GM19395 (cell line): ENCODE data around the gene RBP2.
"Not testable (repeated sequence)": the region's sequence is repeated elsewhere in the genome, so short reads cannot be mapped to it uniquely, and the experiment has no call there.

Experiments
- ATAC-seq: cut with Tn5 transposase; IDR thresholded peaks from one replicate; pipeline ENCODE4 v1.9.1; 2021; ENCODE audit warnings: mild to moderate bottlenecking, moderate library complexity; ENCODE audit not compliant: unreplicated experiment

The RBP2 gene

GRCh38 chr3:139444446-139444845, 31.9 kb downstream of the RBP2 start:
- no peak for ATAC-seq

- no peak for ATAC-seq
These were observed 33.1 kb downstream of the RBP2 start for GRCh38 chr3:139443186-139443585.

- ATAC-seq = no peak
These were observed 34.7 kb downstream of the RBP2 start for GRCh38 chr3:139441656-139442055.

GRCh38 chr3:139440639-139441556, 35.4 kb downstream of the RBP2 start:
- ATAC-seq = no peak

- ATAC-seq = no peak
These were observed 37.0 kb downstream of the RBP2 start for GRCh38 chr3:139439278-139439677.

GRCh38 chr3:139434764-139435307, 41.5 kb downstream of the RBP2 start:
- no peak for ATAC-seq

GRCh38 chr3:139434228-139434627, 42.1 kb downstream of the RBP2 start:
- no peak for ATAC-seq

GRCh38 chr3:139433089-139433488, 43.2 kb downstream of the RBP2 start:
- no peak for ATAC-seq

- ATAC-seq = no peak
These were observed 45.8 kb downstream of the RBP2 start for GRCh38 chr3:139430493-139430892.

GRCh38 chr3:139427283-139428060, 48.8 kb downstream of the RBP2 start:
- ATAC-seq = peak; percentile 94

GRCh38 chr3:139425745-139426400, 50.4 kb downstream of the RBP2 start:
- ATAC-seq = no peak

- ATAC-seq = no peak
These were observed 53.1 kb downstream of the RBP2 start for GRCh38 chr3:139423232-139423631.

GRCh38 chr3:139421460-139421859, 54.9 kb downstream of the RBP2 start:
- ATAC-seq = no peak

- no peak for ATAC-seq
These were observed 55.3 kb downstream of the RBP2 start for GRCh38 chr3:139421040-139421439.

GRCh38 chr3:139418144-139418543, 58.2 kb downstream of the RBP2 start:
- ATAC-seq = no peak

GRCh38 chr3:139416275-139416674, 60.0 kb downstream of the RBP2 start:
- no peak for ATAC-seq

GRCh38 chr3:139414608-139415224, 61.6 kb downstream of the RBP2 start:
- no peak for ATAC-seq

- ATAC-seq = not testable (repeated sequence)
These were observed 63.4 kb downstream of the RBP2 start for GRCh38 chr3:139412891-139413290.
